PC-3 (cell line): ENCODE data around the gene PRDX5. TPM values are rescaled to one million over a fixed set of nuclear protein-coding genes. Genes with fewer than 3 reads are reported as not detected.

Experiments
- ATAC-seq: fragments of 200-7000 bp; cut with Tn5 transposase; 2 replicates; pipeline ENCODE4 v1.9.1; 2020; ENCODE audit warnings: mild to moderate bottlenecking, moderate library complexity
- BruUV-seq: library from RNA; stranded (reverse); fragments of 400-500 nt; replicated peaks from 2 replicates; lab custom pipeline; 2021; lab: Mats Ljungman, UMichigan
- CTCF ChIA-PET: fragments of 300-600 bp; sonication (Branson Sonifier 250); formaldehyde crosslinking; loops from one replicate; lab custom pipeline; 2022; ENCODE audit warnings: antibody characterized with exemption; lab: Charles Lee
- POLR2A ChIA-PET: fragments of 300-600 bp; sonication (Branson Sonifier 250); formaldehyde crosslinking; loops from one replicate; lab custom pipeline; 2022; ENCODE audit warnings: antibody characterized with exemption; ENCODE audit not compliant: unreplicated experiment; lab: Charles Lee
- DNase-seq: peaks from one replicate; pipeline ENCODE4 v3.0.0-alpha.2; 2015
- H2AFZ ChIP-seq: fragments of 300-600 bp; sonication (generic); 2 replicates; pipeline ENCODE4 v1.6.0; 2016; ENCODE audit warnings: antibody characterized with exemption, low read length
- H3F3A ChIP-seq: fragments of 300-600 bp; sonication (generic); one replicate; pipeline ENCODE4 v1.6.0; 2017; ENCODE audit warnings: antibody characterized with exemption, low read length, control low read depth, mild to moderate bottlenecking; ENCODE audit not compliant: unreplicated experiment
- H3K27ac ChIP-seq: fragments of 300-600 bp; sonication (generic); 2 replicates; pipeline ENCODE4 v1.5.1; 2016; ENCODE audit warnings: mild to moderate bottlenecking, low read length
- H3K27me3 ChIP-seq: fragments of 300-600 bp; sonication (generic); 2 replicates; pipeline ENCODE4 v1.6.1; 2016; ENCODE audit warnings: low read length, mixed read lengths
- H3K36me3 ChIP-seq: fragments of 300-600 bp; sonication (generic); 2 replicates; pipeline ENCODE4 v1.6.1; 2016; ENCODE audit warnings: low read depth, mixed run types, low read length, mixed read lengths
- H3K4me1 ChIP-seq: fragments of 300-600 bp; sonication (generic); 2 replicates; pipeline ENCODE4 v1.5.1; 2016; ENCODE audit warnings: low read length; ENCODE audit not compliant: insufficient read depth
- H3K4me2 ChIP-seq: fragments of 300-600 bp; sonication (generic); 2 replicates; pipeline ENCODE4 v1.6.0; 2016; ENCODE audit warnings: low read length
- H3K4me3 ChIP-seq: fragments of 300-600 bp; sonication (generic); 2 replicates; pipeline ENCODE4 v1.5.1; 2016; ENCODE audit warnings: mild to moderate bottlenecking, low read length, mixed read lengths
- H3K79me2 ChIP-seq: fragments of 300-600 bp; sonication (generic); 2 replicates; pipeline ENCODE4 v1.6.1; 2017; ENCODE audit warnings: low read length, mixed read lengths
- H3K9ac ChIP-seq: fragments of 300-600 bp; sonication (generic); 2 replicates; pipeline ENCODE4 v1.6.0; 2016; ENCODE audit warnings: mild to moderate bottlenecking, low read length
- H3K9me2 ChIP-seq: fragments of 300-600 bp; sonication (generic); replicated peaks from 2 replicates; pipeline ENCODE4 v1.6.1; 2016; ENCODE audit warnings: mixed run types, low read length, mixed read lengths
- H3K9me3 ChIP-seq: fragments of 300-600 bp; sonication (generic); 2 replicates; pipeline ENCODE4 v1.6.1; 2016; ENCODE audit warnings: low read length, mixed read lengths
- H4K20me1 ChIP-seq: fragments of 300-600 bp; sonication (generic); 2 replicates; pipeline ENCODE4 v1.6.1; 2016; ENCODE audit warnings: low read length, mixed read lengths
- EZH2 ChIP-seq: fragments of 300-600 bp; sonication (generic); IDR thresholded peaks from one replicate; pipeline ENCODE4 v1.6.1; 2017; ENCODE audit warnings: antibody characterized with exemption, mild to moderate bottlenecking, low read length; ENCODE audit not compliant: unreplicated experiment
- EZH2phosphoT487 ChIP-seq: fragments of 300-600 bp; sonication (generic); IDR thresholded peaks from 2 replicates; pipeline ENCODE4 v1.6.1; 2018; ENCODE audit warnings: mild to moderate bottlenecking, antibody characterized with exemption, low read length, borderline replicate concordance
- intact Hi-C: fragments of 100-400 bp; cut with micrococcal nuclease; formaldehyde crosslinking; loops from 2 replicates; pipeline ENCODE4 v1.9.0; 2023
- total RNA-seq: library from RNA; depleted of rRNA; stranded (reverse); fragments of >200 nt; gene quantifications from 2 replicates; pipeline ENCODE4 v1.2.3, GENCODE V29; 2014
- TF ChIP-seq, protein P1 (sequence below): fragments of 300-600 bp; sonication (generic); conservative IDR thresholded peaks from 2 replicates; pipeline ENCODE4 v1.5.1; 2017; ENCODE audit warnings: antibody characterized with exemption, low read depth, mild to moderate bottlenecking, low read length

The PRDX5 gene
- total RNA-seq, 1 experiment from 2014 or later: 467 TPM

DNA sequence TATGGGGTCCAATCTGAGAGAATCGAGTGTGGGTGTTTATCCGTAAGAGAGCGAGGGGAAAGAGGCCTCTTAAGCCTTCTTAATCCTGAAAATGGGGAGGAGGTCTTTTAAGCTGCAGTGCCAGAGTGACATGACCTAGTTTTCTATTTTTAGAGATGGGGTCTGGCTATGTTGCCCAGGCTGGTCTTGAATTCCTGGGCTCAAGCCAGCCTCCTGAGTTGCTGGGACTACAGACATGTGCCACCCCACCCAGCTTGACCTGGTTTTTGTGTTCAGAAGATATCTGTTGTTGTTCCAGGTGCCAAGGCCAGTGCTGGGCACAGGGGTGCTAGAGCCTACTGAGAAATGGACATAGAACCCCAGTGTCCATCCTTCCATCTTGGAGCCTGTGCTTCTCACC, 34.8 kb upstream of the PRDX5 start:
- no peak for DNase-seq
- Histone ChIP-seq H3K27me3 (no peaks in the 10 kb centered on the region), H3K9me3 (no peaks in the 10 kb centered on the region), H3K79me2 (peaks cover 28% of the 10 kb centered on the region), H3K4me1 (peaks cover 18% of the 10 kb centered on the region), H3K4me3 (peak overlapping the region; percentile 73; the same call in 1 of the 2 replicates), H3K4me2 (peak overlapping the region; percentile 90), H4K20me1 (no peaks in the 10 kb centered on the region), H3K9ac (0 out of 2 replicates have a peak overlapping the region, but pooled peaks have one; percentile 75), H3F3A (no peaks in the 10 kb centered on the region), H3K36me3 (no peaks in the 10 kb centered on the region; the same call in 1 of the 2 replicates), H2AFZ (no peak overlapping the region), H3K9me2 (no peaks in the 10 kb centered on the region), H3K27ac (no peak overlapping the region)
- no TSS peak for BruUV-seq
- ChIA-PET CTCF (interaction anchor here (1.0 kb wide), 1 partner anchor 18 kb away, joined by 5 read pairs; no protein-coding TSS in a partner anchor), POLR2A (no interaction called here)
- intact Hi-C loops: no loop called here
- TF ChIP-seq EZH2phosphoT487: no peak
- no peak for TF ChIP-seq EZH2
- TF ChIP-seq, protein P1, sequence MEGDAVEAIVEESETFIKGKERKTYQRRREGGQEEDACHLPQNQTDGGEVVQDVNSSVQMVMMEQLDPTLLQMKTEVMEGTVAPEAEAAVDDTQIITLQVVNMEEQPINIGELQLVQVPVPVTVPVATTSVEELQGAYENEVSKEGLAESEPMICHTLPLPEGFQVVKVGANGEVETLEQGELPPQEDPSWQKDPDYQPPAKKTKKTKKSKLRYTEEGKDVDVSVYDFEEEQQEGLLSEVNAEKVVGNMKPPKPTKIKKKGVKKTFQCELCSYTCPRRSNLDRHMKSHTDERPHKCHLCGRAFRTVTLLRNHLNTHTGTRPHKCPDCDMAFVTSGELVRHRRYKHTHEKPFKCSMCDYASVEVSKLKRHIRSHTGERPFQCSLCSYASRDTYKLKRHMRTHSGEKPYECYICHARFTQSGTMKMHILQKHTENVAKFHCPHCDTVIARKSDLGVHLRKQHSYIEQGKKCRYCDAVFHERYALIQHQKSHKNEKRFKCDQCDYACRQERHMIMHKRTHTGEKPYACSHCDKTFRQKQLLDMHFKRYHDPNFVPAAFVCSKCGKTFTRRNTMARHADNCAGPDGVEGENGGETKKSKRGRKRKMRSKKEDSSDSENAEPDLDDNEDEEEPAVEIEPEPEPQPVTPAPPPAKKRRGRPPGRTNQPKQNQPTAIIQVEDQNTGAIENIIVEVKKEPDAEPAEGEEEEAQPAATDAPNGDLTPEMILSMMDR: no peak
- no peak for ATAC-seq

DNA sequence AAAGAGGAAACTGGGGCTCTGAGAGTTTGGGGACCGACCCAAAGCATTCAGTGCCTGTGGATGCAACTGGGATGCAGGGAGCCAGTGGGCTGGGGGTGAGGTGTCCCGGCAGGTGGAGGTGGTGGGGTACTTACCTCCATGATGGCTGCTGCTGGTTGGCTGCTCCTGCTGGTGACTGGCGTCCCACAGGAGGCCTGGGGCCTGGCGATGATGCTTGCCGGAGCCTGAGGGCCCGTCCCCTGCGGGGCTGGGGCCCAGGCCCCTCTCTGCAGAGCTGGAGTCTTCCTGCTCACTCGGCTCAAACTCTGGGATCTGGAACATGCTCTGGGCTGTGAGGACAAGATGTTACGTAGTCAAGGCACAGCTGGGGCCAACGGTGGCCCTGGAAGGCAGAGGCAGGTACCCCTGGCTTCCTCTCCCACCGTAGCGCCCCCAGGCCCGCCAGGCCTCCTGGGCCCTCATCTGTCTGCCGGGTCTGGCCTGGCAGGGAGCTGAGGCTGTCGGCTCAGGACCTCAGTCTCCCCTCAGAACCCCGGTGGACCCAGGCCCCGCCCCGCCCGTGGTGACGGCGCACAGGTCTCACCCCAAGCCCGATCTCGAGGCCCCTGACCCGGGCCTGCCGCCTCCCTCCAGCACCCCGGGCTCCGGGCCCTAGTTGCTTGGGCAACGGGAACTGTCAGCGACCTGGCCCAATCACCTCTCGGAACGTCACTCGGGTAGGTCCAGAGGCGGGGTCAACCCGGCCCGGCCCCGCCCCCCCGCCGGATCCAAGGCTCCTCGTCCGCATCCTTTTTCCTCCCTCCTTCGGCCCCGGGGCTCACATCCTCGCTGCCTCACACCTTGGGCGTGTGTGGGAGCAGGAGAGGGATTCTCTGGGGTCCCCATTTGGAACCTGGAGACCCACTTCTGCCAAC, 33.6 kb upstream of the PRDX5 start, which contains the start of gene BAD:
Gene BAD (minus strand): TSS at position 618 of the 914 bp plus-strand sequence. CDS start 297 bp downstream, at position 321.
- peak; percentile 97 for DNase-seq

More for the DNA sequence above, 33.6 kb upstream of the PRDX5 start, which contains the start of gene BAD:
- Histone ChIP-seq H3K9me2 (no peaks in the 10 kb centered on the region), H3F3A (no peaks in the 10 kb centered on the region), H4K20me1 (no peaks in the 10 kb centered on the region), H3K4me1 (peaks cover 18% of the 10 kb centered on the region), H3K79me2 (peaks cover 28% of the 10 kb centered on the region), H3K9ac (peak within 1 kb of the TSS; percentile 75), H3K9me3 (no peaks in the 10 kb centered on the region), H3K36me3 (no peaks in the 10 kb centered on the region; the same call in 1 of the 2 replicates), H3K27ac (peak within 1 kb of the TSS; percentile 62), H3K27me3 (no peaks in the 10 kb centered on the region), H2AFZ (peak within 1 kb of the TSS; percentile 88), H3K4me3 (peak within 1 kb of the TSS; percentile 73), H3K4me2 (peak within 1 kb of the TSS; percentile 90)
- intact Hi-C loops: loop anchor here (2.0 kb wide), 2 partner anchors 14 to 16 kb away; partner anchors contain the start of gene CATSPERZ
- BruUV-seq: TSS peak; percentile 67
- POLR2A ChIA-PET: no interaction called here
- TF ChIP-seq, protein P1: no peak
- no peak for TF ChIP-seq EZH2phosphoT487
- ATAC-seq: peak; percentile 89
- CTCF ChIA-PET: interaction anchor here (1.0 to 1.1 kb wide), 2 partner anchors 8 to 17 kb away, joined by 3 to 5 read pairs; no protein-coding TSS in a partner anchor
